Stimulated activated CD8-positive, alpha-beta memory T cell treated with anti-CD3 and anti-CD28 coated beads, Interleukin-15, amount 100 ng/mL, for 24 hours (primary cell): ENCODE measurements around the gene RAB43.

Experiments used
- DNase-seq: peaks from one replicate; pipeline ENCODE4 v3.0.0-alpha.2; 2020; ENCODE audit warnings: low read depth

Gene RAB43

GRCh38 chr3:129060276-129061022, 61.2 kb downstream of the RAB43 start, which contains the start of gene GP9:
TSS of gene GP9 (plus strand) at chr3:129060779. CDS start at chr3:129061740, 961 bp downstream.
- no peak for DNase-seq

DNA sequence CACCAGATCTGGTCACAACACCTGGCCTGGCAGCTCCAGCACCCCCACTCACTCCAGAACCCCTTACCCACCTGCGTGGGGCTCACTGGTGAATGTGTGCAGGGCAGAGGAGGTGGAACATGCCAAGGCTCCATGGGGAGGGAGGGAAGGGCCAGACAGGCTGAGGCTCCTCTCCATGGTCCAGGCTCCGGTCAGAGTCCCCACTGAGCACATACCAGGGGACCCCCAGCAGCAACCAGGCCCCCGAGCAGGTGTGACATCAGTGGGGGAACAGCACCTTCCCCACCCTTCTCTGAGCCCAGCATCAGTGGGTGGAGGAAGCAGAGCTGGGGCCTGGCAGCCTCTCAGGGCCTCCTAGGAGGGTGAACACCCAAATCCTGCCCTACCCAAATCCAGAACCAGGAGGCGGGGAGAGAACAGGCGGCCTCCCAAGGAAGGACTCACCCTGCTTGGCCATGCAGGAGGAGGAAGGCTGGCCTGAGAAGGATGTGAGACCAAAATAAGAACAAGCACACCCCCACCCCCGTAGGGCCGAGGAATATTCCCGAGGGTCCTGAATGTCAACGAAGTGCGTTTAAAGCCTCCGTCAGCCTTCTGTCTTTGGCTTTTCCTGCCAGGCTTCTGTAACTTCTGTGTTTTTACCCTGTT, 62.2 kb downstream of the RAB43 start:
- DNase-seq: no peak

GRCh38 chr3:129058441-129059200, 63.0 kb downstream of the RAB43 start:
- no peak for DNase-seq

GRCh38 chr3:129057249-129057648, 64.4 kb downstream of the RAB43 start:
- no peak for DNase-seq

DNA sequence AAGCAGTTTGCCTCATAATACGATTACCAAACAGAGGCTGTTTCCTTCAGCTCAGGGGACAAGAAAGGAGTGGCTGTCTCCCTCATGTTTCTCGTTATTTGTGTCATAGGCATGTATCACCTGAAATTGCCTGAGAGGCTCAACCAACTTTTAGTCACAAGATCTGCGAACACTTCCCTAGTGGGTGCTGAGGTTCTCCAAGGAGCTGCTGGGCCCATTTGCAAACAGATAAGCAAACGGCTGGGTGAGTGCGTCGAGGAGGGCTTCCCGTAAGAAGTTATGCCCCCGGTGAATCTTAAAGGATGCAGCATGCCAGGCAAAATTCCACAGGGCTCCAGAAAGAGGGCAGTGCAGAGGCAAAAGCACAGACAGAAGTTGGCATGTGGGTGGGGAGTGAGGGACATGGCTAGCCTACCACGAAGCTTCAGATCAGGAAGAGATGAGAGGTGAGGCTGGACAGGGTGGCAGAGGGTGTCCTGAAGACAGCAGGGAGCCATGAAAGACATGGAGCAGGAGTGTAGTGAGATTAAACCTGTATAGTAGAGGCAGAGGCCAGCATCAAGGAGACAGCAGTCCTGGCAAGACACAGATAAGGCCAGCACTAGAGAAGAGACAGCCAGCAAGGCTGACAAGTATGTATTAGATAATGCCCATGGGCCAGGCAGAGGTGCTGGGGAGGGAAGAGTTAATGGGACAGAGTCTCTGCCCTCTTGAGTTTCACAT, 65.0 kb downstream of the RAB43 start:
- no peak for DNase-seq

DNA sequence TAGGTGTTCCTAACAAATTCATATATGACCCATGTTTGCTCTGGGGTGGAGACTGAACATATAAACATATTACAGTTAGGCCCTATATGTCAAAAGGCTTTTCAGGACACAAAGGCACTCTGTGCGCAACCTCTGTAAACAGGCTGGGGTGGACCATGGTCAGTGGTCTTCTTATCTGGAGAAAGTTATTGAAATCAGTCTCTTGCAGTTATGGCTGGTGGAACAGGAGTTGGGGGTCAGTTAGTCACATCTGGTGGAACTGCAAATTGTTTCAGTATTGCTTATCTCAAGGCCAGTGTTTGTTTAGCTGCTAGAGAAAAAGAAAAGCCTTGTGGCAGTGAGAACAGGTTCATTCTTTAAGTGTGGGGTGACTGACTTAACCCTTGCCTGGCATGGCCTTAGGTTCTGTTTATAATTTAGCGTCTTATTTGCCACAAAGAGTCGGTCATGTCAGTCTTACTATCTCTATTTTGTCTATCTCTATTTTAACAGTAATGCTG, 66.9 kb downstream of the RAB43 start:
- no peak for DNase-seq

DNA sequence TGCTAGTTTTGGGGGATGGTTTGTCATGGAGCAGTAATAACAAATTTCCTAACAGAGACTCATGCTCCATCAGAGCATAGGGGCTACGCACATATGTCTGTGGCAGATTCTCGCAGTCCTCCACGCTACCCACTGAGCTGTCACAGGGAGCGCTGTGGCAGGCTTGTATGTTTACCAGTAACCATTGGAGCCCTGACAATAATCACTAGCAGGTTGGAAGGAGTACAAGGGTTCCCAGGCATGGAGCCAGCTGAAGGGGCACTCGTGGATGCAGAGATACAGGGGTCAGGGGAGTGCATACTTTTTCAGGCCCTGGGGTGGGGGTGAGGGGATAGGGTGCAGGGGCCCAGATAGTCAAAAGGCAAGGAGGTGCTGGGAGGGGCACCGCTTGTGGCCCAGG, 68.9 kb downstream of the RAB43 start:
- DNase-seq: no peak

GRCh38 chr3:129051871-129052340, 69.7 kb downstream of the RAB43 start:
- DNase-seq: no peak

GRCh38 chr3:129050556-129051295, 70.9 kb downstream of the RAB43 start:
- no peak for DNase-seq

DNA sequence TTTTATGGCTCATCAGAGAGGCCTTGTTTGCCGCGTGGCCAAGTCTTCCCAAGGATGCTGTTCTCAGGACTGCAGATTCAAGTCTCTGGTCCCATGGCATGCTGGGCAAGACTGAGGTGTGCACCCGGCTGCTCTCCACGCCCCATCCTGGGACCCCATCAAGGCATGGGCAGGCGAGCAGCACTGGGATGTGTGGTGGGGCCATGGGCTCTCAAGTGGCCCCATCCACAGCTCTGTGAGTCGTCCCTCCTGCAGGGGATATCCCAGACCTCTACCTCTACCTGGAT, 74.1 kb downstream of the RAB43 start:
- DNase-seq: no peak

- no peak for DNase-seq
Observed at GRCh38 chr3:129046732-129047552, 74.7 kb downstream of the RAB43 start.

- DNase-seq: no peak
Observed at GRCh38 chr3:129046037-129046731, 75.4 kb downstream of the RAB43 start.

GRCh38 chr3:129045675-129046036, 75.9 kb downstream of the RAB43 start:
- DNase-seq: no peak

- DNase-seq: no peak
Observed at GRCh38 chr3:129040579-129041300, 80.9 kb downstream of the RAB43 start.

DNA sequence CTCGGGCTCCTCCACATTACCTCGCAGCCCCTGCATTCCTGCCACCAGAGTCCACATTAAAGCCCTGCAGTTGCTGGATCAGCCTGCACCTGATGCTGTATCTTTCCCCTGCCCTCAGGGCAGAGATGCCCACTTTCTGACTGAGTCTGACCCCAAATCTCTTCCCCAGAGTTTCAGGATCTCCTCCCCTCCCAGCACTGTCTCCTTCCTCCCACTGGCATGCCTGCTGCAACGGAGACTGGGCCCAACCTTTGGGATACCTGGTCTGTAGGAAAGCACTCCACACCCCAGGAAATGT, 81.6 kb downstream of the RAB43 start:
- no peak for DNase-seq

DNA sequence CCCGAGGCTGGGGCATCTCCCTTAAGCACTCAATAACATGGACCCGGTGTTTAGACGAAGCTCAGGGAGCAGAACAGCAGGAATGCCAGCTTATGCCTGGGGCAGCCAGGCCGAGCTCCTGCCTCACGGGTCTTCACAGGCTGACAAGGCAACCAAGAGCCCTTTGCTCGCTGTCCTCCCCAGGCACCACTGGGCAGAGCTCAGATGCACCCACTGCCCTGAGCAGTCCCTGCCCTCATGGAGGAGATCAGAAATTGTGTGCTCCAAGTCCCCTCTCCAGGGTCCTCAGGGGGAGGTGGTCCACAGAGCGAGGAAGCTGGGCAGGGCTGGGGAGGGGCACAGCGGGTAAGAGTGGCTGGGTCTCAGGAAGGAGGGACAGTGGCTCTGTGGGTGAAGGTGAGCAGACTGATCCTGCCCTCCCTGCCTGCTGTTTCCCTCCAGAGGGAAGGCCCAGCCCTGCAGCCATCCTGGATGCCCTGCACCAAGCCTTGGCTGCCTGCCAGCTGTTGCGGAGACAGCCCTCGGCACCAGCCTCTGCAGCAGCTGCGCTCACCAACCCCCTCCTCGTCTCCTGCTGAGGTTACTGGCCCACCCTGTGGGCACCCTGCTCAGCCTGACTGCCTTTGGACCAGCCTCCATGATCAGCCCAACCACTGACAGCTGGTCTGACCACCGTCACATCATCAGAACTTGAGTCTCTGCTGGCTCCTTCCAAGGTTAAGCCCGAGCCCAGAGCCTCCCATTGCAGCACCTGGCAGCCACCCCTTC, 82.1 kb downstream of the RAB43 start:
- DNase-seq: no peak

DNA sequence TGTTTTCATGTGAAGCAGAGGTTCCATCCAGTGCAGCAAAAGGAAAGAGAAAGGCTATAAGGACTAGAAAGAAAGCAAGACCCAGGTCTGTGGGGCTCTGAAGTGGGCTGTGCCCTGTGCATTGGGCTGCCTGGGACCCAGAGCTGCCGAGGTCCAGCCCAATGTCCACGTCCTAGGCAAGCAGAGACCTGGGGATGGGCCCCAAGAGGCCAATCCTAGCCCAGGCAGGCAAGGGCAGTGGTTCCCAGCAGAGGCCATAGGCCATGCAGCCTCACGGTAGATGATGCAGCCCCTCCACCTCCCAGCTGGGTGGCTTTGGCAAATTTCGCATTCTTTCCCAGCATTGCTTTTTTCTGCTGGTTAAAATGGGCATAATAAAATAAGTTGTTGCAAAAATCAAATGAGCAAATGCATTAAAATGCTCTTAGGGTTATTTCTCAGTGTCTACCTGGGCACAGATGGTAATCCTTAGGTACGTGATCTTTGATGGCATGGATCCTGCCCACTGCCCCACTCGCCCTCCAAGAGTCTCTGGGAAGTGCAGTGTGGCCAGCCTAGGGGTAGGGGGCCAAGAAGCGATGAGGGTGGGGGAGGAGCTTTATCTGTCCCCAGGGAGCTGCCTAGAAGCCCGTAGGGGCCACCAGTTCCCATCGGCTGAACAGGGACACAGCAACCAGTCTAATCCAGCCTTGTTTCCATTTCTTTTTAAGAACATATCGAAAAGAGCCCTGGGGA, 83.3 kb downstream of the RAB43 start:
- DNase-seq: no peak
